Measurements from ENCODE around the gene WRNIP1.

WRNIP1 gene

DNA sequence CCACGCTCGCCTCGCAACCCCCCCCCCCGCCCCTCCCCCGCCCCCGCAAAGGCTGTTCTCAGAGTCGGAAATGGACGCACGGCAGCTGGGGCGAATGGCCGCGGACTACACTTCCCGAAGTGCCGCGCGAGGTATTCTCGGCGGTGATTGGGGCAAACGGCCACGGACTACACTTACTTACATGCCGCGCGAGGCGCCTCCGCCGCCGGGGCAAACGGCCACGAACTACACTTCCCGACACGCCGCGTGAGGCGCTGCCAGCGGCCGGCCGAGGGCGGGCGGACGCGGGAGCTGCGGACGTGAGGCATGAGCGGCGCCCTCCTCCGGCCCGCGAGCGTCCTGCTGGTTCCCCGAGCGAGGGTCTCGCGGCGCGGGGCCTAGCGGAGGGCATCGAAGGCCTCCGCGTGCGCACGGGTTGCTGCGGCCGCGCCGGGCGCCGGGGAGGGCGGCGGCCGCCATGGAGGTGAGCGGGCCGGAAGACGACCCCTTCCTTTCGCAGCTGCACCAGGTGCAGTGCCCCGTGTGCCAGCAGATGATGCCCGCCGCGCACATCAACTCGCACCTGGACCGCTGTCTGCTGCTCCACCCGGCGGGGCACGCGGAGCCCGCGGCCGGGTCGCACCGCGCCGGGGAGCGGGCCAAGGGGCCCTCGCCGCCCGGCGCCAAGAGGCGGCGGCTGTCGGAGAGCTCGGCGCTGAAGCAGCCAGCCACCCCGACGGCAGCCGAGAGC is at the start of gene WRNIP1:
TSS of gene WRNIP1 (plus strand) at position 228 of the 730 bp plus-strand sequence. CDS start at position 458, 230 bp downstream.
- in situ Hi-C loops (cut with MboI; ENCODE audit: low sequenced_read_pairs) = no loop called here

DNA sequence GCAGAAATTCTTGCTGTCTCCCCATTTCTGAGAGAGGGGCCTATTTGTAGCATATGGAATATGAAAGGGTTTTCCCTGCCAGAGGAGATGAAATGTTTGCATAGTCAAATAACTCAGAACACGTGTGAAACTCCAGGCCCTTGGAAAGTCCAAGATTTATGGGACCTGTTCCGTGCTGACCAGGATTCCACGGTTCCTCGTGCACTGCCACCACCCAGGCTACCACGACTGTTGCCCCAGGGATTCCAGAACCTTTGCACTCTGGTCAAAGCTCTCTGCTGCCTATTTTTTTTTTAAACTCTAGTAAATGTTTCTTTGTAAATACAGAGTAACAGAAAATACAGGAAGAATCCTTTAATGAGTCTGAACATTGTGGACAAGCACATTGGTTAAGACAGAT is 49.5 kb upstream of the WRNIP1 start:
- in situ Hi-C loops (cut with MboI; ENCODE audit: low sequenced_read_pairs) = no loop called here

DNA sequence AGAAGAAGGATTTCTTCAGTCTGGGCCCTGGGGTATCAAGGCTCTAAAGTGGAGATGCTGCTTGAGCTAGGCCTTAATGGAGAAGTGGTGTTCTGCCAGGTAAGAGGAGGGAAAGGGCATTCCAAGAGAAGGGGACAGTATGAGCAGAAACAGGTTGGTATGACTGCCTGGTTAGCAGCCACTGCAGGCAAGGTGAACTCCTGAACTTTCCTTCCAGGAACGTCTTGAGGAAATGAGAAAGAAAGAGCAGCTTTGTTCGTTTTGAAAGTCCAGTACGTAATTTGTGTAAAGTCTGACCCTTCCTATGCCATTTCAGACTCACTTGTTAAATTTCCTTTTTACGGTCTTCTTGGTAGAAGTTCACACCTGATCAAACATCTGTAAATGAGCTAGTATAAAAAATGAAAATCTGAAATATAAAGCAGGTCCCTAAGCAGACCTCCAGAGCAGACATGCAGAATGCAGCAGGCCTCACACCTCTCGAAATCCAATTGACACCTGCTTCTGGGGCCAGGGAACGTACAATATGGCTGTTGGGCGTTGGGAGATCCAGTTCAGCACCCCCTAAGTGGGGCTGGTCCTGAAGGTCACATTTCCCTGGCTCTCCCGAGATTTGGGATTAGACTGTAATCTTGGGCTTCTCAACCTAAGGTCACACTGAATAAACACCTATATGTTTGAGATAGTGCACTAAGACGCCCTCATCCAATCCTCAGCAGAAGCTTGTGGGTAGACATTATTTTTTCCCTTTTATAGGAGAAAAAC is 48.1 kb upstream of the WRNIP1 start:
- in situ Hi-C loops (cut with MboI; ENCODE audit: low sequenced_read_pairs) = no loop called here

DNA sequence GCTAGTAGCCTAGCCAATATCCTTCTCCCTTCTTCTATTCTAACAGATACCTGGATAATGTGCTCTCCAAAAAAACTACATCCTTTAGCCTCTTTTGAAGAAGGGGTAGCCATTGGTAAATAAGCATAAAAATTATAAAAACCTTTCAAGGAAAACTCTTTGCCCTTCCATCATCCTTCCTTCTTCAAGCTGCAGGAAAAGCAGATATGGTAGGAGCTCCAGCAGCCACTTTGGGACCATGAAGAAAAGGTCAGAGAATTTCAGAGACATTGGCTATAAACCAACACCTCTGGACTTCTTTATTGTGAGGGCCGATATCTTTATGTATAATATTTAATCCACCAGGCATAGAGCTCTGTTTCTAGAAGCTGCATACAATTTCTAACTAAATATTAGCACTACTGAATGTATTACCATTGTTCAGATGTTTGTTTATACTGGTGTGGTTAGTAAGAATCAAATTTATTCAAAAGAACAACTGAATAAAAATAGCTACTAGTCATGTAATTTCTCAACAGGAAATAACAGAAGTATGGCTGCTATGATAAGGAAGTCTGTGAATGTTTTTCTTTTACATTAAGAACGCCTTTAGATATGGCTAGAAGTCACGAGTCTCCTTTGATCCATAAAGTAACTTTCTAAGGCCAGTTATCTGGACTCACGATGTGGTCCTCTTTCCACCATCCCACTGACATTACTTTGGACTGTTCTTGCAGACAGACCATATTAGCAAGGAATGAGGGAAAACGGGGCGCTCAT is 46.7 kb upstream of the WRNIP1 start:
- in situ Hi-C loops (cut with MboI; ENCODE audit: low sequenced_read_pairs) = no loop called here

DNA sequence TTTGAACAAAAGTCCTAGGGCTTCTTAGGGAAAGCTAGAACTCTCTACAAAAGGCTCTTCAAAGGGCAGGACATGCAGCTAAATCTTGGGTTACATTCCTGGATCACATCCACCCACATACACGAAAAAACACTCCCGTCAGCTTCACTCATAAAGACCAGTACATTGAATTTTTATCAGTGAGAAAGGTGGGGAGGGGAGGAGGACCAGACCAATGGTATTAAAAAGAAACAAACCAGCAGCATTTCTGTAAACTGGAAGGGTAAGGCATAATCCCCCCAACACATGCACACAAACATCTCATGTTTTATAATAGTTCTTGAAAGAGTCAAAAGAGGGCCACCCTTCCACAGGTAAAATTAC is 46.1 kb upstream of the WRNIP1 start:
- in situ Hi-C loops (cut with MboI; ENCODE audit: low sequenced_read_pairs) = no loop called here

DNA sequence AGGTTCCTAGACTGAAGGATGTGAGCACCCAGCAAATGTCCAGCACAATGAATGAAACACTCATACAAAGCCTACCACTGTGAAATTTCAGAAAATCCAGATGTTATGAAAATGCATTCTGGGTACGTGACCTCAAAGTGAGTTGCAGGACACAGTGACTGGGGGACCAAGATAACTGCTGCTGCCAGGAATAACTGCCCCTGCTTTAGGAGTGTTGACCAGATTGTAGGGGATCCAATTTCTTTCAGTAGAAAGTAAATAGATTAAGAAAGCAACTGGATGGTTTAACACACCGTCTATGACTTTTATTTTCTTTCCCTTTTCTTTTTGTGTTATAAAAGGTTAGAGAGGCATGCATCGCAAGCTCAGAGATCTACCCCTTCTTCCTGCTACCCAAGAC is 44.0 kb upstream of the WRNIP1 start:
- in situ Hi-C loops (cut with MboI; ENCODE audit: low sequenced_read_pairs) = no loop called here

DNA sequence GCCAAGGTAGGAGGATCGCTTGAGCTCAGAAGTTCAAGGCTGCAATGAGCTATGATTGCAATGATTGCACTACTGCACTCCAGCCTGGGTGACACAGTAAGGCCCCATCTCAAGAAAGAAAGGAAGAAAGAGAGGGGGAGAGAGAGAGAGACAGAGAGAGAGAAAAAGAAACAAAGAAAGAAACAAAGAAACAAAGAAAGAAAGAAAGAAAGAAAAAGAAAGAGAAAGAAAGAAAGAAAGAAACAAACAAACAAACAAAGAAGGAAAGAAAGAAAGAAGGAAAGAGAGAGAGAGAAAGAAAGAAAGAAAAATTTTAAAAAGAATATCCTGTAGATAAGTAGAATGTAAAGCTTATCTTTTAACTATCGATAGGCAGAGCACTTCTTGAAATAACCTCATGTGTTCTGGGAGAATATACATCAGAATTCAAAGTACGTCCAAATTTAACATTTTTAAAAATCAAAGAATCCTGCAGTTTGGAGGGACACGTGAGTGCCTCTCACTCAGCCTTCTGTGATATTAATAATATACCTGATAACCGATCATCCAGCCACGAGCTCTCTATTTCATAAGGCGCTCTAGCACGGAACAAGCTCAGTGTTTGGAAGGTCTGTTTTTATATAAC is 39.7 kb upstream of the WRNIP1 start:
- in situ Hi-C loops (cut with MboI; ENCODE audit: low sequenced_read_pairs) = no loop called here

DNA sequence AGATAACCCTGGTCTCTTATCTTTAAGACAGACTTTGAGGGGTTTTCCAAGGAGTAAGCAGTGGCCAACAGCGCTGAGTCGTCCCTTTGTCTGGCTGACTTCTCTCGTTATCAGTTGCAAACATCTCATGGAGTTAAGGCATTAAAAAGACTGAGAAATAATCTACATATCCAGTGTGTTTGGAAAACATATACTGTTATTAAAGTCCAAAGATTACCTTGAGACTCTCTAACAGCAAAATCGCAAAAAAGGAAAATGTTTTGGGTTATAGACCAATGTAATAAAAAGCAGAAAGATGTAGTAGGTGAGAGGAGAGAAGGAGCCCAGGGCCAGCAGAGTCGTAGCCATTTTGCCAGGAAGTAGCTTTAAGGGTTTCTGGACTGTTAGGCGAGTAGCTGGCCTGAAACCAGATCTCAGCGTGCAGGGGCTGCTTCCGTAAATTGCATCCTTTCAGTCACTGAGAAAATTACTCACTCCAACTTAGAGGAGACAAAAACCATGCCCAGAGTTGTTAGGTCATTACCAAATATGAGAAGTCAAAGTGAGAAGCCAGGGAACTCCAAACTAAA is 39.1 kb upstream of the WRNIP1 start:
- in situ Hi-C loops (cut with MboI; ENCODE audit: low sequenced_read_pairs) = no loop called here

DNA sequence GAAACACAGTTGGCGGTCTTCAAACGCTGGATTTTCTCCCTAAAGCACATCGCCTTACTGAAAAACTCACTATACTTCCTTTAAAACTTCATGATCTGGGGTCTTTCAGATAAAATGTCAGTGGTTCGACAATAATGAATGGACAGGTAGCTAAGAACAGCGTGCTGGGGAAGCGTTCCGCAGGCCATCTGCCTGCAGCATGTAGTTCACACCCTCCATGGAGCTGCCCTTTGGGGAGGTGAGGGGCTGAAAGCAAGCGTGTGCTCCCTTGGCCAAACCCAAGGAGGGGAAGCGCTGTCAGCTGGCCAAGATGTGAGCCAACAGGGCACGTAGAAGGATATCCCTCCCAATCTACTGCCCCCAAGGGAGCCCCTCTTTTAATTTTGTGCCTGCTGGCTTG is 35.3 kb upstream of the WRNIP1 start:
- in situ Hi-C loops (cut with MboI; ENCODE audit: low sequenced_read_pairs) = no loop called here

DNA sequence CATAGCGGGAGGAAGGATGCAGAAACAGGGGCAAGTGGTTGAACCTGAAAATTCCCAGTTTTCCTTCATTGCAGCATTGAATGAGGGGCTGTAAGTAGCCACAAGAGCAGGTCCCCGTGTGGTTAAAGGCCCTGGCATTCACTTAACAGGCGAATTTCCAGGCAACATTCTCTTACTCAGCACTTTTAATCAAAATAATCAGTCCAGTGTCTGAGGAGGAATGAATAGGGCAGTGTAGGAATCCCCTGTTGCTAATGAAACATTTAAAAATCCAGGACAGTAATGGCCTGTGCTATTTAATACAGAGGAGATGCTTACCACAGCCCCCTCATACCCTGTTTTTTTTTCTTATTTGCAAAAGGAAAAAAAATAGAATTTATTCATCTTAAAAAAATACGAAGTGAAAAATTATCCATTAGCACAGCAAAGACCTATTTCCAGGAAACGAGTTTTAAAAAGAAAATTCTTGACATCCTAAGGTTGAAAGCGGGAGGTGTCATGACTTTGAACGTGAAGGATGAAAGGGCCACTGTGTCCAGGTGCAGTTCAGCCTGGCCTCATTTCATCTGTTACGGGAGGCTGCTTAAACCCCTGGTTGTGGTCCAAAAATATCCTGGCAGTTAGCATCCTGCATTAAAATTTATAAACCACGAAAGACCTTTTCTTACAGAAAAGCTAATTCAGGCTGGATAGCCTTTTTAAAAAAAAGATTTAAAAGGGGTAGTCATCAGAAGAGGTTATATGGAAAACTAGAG is 34.7 kb upstream of the WRNIP1 start:
- in situ Hi-C loops (cut with MboI; ENCODE audit: low sequenced_read_pairs) = no loop called here

DNA sequence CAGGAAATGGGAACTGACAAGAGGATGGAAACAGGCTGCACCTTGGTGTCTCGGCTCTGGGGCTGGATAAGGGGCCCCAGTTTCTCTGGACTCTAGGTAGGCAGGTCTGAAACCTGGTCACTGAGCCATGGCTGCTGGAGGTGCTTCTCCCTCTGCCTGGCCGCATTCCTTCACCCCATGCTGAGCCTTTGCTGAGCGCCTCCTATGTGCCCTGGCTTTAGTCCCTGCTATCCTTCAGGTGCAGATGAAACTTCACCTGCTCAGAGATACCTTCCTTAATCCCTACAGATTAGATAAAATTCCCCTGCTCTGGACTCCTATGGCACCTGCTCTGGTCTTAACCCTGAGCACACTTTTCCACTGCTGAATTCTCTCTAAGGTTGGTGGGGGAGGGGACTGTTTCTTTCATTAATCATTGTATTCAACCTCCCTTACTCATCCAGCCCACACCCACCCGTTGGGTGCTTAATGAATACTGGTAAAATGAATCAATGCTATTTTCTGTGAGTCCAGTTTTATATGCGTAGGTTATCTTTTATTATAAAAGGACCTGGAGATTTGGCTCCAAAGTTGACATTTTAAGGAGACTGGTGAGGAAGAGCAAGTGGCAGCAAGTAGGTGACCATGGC is 33.8 kb upstream of the WRNIP1 start:
- in situ Hi-C loops (cut with MboI; ENCODE audit: low sequenced_read_pairs) = no loop called here

DNA sequence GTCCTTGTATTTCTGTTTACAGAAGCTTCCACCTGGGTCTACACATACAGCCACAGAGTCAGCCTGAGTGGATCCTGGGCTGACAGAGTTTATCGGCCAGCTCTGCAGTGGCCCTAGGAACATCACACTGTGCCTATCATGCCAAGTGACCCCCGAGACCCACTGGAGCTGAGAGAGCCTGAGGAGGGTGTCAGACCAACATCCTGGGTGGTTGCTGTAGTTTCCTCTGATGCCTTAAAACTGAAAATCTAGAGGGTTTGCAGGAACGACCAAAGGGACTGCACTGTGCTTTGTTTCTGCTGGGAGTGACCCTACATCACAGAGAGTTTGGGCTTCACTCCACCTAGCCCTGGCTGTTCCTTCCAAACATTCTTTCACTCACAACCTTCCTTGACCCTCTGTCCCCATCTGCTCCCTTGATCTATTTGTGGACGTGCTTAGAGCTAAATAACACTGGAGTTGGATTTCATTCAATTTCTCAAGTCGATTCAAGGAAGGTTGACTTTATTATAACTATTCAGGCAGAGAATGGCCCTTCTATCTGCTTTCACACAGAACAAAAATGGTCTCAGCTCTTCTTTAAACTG is 32.6 kb upstream of the WRNIP1 start:
- in situ Hi-C loops (cut with MboI; ENCODE audit: low sequenced_read_pairs) = no loop called here

DNA sequence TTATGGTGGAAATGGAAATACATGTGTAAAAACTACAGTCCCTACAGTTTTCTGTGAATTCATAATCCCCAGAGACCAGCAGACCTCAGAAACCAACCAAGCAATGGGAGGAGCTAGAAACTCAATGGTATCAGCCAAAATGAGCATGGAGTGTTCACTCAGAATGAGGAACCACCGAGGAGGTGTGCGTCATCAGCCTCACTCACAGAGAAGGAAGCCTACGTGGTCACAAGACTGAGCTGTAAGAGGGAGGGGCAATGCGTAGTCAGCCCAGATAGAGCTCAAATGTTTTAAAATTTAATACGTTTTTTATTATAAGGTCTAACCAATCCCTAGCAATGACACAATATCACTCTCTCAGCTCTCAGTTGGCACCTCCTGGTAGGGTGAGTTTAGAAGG is 31.9 kb upstream of the WRNIP1 start:
- in situ Hi-C loops (cut with MboI; ENCODE audit: low sequenced_read_pairs) = no loop called here

DNA sequence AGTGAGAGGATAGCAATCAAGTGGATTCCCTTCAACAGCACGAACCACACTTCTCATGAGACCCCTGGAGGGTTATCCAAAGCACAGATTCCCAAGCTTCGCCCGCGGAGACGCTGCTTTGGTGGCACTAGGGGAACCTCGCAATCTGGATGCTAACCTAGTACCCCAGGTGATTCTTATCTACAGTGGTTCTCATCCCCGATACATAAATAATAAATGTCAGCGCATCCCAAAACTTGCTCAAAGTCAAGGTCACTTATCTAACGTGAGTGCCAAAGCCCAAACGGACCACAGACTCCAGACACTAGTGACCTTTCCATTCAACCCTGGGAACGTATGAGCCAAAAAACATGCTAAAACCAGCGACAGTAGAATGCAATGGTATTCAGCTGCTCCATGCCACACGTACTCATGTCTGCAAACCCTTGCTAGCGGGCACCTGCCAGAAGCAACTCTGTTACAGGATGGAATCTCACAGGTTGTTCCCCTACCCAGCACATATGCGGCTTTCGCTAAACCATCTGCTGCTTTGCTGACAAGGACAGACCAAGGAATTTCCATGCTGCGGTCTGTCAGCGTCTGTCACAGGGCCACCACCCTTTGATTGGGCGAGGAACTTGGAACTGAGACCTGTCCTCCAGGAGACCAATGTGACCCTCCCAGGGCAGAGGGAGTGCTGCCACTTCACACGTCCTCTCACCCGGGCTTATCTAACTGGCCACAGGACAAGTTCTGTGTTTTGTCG is 31.3 kb upstream of the WRNIP1 start:
- in situ Hi-C loops (cut with MboI; ENCODE audit: low sequenced_read_pairs) = no loop called here

DNA sequence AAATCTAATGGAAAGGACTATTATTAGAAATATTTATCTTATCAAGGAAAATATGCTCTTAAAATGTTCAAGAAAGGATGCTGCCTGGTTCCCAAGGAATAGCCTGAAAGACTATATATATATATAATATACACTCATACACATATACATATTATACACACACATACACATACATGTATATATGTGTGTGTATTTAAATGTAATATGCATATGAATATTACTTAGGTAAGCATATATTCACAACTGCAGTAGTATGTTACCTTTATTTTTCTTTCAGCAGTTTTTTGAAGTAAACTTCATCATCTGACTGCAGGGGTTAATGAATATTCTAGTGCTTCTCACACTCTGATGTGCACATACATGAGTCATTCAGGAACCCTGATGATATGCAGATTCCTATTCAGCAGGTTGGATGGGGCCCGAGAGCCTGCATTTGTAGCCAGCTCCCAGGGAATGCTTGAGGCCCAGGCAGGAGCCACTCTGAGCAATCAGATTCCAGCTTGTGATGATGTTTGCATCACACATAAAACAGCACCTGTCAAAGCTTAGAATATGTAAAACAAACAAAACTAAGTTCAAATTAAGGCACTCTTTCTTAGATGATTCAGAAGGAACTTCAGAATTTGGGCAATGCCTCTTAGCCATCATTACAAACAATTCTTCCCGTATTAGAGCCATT is 30.6 kb upstream of the WRNIP1 start:
- in situ Hi-C loops (cut with MboI; ENCODE audit: low sequenced_read_pairs) = no loop called here

DNA sequence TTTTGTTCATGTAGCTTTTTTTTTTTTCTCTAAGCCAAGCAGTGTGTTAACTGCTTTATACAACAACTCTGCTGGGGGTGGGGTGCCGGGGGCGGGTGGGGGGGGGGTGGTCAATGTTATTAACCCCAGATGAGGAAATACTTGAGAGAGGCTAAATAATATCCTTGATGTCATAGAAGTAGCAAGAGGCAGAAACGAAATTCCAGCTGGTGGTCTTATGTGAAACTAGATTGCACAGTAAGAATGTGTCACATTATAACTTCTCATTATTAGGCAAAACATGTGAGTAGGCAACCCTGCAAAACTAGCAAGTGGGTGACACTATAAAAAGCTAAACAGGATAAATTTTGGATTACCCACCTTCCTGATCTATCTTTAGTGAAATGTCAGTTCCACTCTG is 27.3 kb upstream of the WRNIP1 start:
- in situ Hi-C loops (cut with MboI; ENCODE audit: low sequenced_read_pairs) = no loop called here

DNA sequence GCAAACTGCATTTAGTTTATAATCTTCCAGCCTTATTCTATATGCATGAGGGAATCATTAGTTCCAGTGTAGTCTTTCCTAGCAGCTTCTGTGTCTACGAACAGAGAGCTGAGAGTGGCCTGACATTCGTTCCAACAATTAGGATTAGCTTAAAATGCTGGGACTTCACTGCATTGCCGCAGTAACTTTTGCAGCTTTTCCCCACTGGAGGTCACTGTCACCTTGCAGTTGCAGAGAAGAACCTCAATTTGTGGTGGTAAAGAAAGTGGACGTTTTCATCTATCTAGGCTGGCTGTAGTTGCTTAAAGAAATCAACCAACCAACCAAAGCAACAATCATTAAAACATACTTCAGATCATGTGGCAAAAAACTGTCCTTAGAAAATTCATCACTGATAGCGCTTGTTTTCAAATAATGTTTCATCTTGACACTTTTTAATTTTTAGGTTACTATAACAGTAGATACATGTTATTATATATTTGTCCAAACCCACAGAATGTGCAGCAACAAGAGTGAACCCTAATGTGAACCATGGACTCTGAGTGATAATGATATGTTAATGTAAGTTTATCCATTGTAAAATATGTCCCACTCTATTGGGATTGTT is 26.7 kb upstream of the WRNIP1 start:
- in situ Hi-C loops (cut with MboI; ENCODE audit: low sequenced_read_pairs) = no loop called here

DNA sequence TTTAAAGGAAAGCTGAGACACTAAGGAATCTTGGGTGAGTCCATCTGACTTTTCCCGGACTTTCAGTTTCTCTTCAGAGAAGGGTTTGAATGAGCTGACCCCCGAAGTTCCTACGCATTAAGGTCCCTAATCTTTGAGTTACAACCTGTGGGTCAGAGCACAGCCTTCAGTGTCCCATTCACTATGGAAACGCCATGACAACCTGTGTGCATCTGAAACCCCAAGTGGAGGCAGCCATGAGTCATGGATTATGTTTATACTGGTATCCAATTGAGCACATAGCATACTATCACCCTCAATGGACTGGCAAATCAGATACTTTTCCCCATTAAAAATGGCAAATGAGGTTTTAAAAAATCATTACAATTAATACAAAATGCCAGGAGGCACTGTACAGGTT is 25.9 kb upstream of the WRNIP1 start:
- in situ Hi-C loops (cut with MboI; ENCODE audit: low sequenced_read_pairs) = no loop called here
